Common myeloid progenitor, CD34-positive (primary cell): ENCODE measurements around the gene ARL8A.
"Not testable (repeated sequence)": the region's sequence is repeated elsewhere in the genome, so short reads cannot be mapped to it uniquely, and the experiment has no call there.

Experiments
- CTCF ChIA-PET: fragments of 350-600 bp; sonication (Branson Sonifier 250); formaldehyde crosslinking; loops from one replicate; lab custom pipeline; 2021; ENCODE audit warnings: antibody characterized with exemption; lab: Charles Lee
- POLR2A ChIA-PET: fragments of 350-600 bp; sonication (Branson Sonifier 250); formaldehyde crosslinking; loops from one replicate; lab custom pipeline; 2021; ENCODE audit warnings: antibody characterized with exemption; lab: Charles Lee
- DNase-seq, 3 donors: peaks; one replicate each; pipeline versions ENCODE4 v3.0.0 to v3.0.0-alpha.2; 2013
- H3K27ac ChIP-seq, 2 experiments: 1 replicate in 1 of 2; 2 replicates in 1 of 2; pipeline ENCODE4 v1.7.0; 2013; ENCODE audit warnings: inconsistent platforms in 2 of 2, low read length in 2 of 2, mild to moderate bottlenecking in 2 of 2, low read depth in 1 of 2, moderate library complexity in 1 of 2; ENCODE audit not compliant: severe bottlenecking in 2 of 2, insufficient read depth in 1 of 2, poor library complexity in 1 of 2
- H3K27me3 ChIP-seq, 5 experiments: replicated peaks in 2 of 5; 1 replicate in 3 of 5; 2 replicates in 2 of 5; pipeline versions ENCODE4 v1.6.1 to v1.7.0; 2013; ENCODE audit warnings: low read length in 4 of 5, mild to moderate bottlenecking in 2 of 5, moderate library complexity in 2 of 5, inconsistent platforms in 1 of 5; ENCODE audit not compliant: insufficient read depth in 5 of 5, control insufficient read depth in 4 of 5
- H3K36me3 ChIP-seq, 4 experiments: 1 replicate in 2 of 4; 2 replicates in 2 of 4; pipeline versions ENCODE4 v1.6.1 to v1.7.0; 2013; ENCODE audit warnings: low read length in 3 of 4, control low read depth in 1 of 4, mild to moderate bottlenecking in 1 of 4; ENCODE audit not compliant: control insufficient read depth in 4 of 4, insufficient read depth in 4 of 4
- H3K4me1 ChIP-seq, 4 experiments: 1 replicate in 3 of 4; 2 replicates in 1 of 4; pipeline versions ENCODE4 v1.6.1 to v1.7.1; 2013; ENCODE audit warnings: low read length in 3 of 4, mild to moderate bottlenecking in 3 of 4, control low read depth in 1 of 4, inconsistent platforms in 1 of 4, moderate library complexity in 1 of 4; ENCODE audit not compliant: control insufficient read depth in 4 of 4, insufficient read depth in 4 of 4; ENCODE audit errors: control extremely low read depth in 1 of 4
- H3K4me3 ChIP-seq, 7 experiments: 1 replicate in 4 of 7; 2 replicates in 3 of 7; pipeline versions ENCODE4 v1.5.1 to v1.7.0; 2013; ENCODE audit warnings: mild to moderate bottlenecking in 7 of 7, low read length in 6 of 7, moderate library complexity in 6 of 7, inconsistent platforms in 2 of 7, low read depth in 2 of 7, control low read depth in 1 of 7; ENCODE audit not compliant: insufficient read depth in 4 of 7, control insufficient read depth in 1 of 7; ENCODE audit errors: extremely low read depth in 1 of 7
- H3K9me3 ChIP-seq, 5 experiments: 1 replicate in 4 of 5; 2 replicates in 1 of 5; pipeline versions ENCODE4 v1.6.1 to v1.7.1; 2013; ENCODE audit warnings: low read length in 4 of 5, mild to moderate bottlenecking in 2 of 5, inconsistent platforms in 1 of 5, low read depth in 1 of 5, moderate library complexity in 1 of 5; ENCODE audit not compliant: control insufficient read depth in 4 of 5, insufficient read depth in 2 of 5; ENCODE audit errors: control extremely low read depth in 1 of 5
- WGBS: methylation state at CpG from one replicate; pipeline ENCODE4 v1.1.5; 2013; ENCODE audit not compliant: insufficient coverage; 5-methylcytosine and 5-hydroxymethylcytosine counted together

Gene ARL8A

GRCh38 chr1:202148391-202148790, 3.9 kb upstream of the ARL8A start:
- POLR2A ChIA-PET, result no interaction called here
- H3K27ac ChIP-seq, result no peak overlapping the region
- DNase-seq, result no peak
- H3K36me3 ChIP-seq, result peaks cover 15 to 66% (median 55%) of the 10 kb centered on the region in 4 experiments
- H3K9me3 ChIP-seq, result no peaks in the 10 kb centered on the region
- no peaks in the 10 kb centered on the region for H3K27me3 ChIP-seq
- 80% methylated on average over 2 of the region's 4 CpGs for WGBS
- CTCF ChIA-PET, result interaction anchor here (1.2 to 2.1 kb wide), 2 partner anchors 12 to 13 kb away, joined by 5 to 6 read pairs; partner anchors contain the start of gene PTPN7
- H3K4me1 ChIP-seq, result peaks cover 1 to 40% (median 11%) of the 10 kb centered on the region in 4 experiments
- no peak overlapping the region for H3K4me3 ChIP-seq

- POLR2A ChIA-PET, result interaction anchor here (0.9 to 1.1 kb wide), 2 partner anchors 9 to 15 kb away, joined by 3 to 4 read pairs; no protein-coding TSS in a partner anchor
- peaks cover 9 to 53% (median 42%) of the 10 kb centered on the region in 4 experiments for H3K36me3 ChIP-seq
- peaks cover 1 to 54% (median 23%) of the 10 kb centered on the region in 4 experiments for H3K4me1 ChIP-seq
- DNase-seq, result no peak
- CTCF ChIA-PET, result interaction anchor here (1.1 to 2.9 kb wide), 4 partner anchors 8 to 39 kb away, joined by 4 to 20 read pairs (median 8); partner anchors contain the start of gene PTPN7
- H3K4me3 ChIP-seq, result no peak overlapping the region
- no peaks in the 10 kb centered on the region for H3K9me3 ChIP-seq
- H3K27ac ChIP-seq, result no peak overlapping the region
- WGBS, result 69% methylated on average over 2 of the region's 3 CpGs
- no peaks in the 10 kb centered on the region for H3K27me3 ChIP-seq
Measured at GRCh38 chr1:202146993-202147392, 2.5 kb upstream of the ARL8A start.

DNA sequence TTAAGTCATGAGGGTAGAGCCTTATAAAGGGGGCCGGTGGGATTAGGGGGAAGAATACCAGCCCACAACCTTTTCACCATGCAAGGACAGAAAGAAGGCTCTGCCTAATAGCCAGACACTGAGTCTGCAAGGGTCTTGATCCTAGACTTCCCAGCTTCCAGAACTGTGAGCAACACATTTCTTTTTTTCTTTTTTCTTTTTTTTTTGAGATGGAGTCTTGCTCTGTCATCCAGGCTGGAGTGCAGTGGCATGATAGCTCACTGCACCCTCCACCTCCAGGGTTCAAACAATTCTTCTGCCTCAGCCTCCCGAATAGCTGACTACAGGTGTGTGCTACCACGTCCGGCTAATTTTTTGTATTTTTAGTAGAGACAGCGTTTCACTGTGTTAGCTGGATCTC, 1.7 kb upstream of the ARL8A start:
- H3K27ac ChIP-seq, result no peak overlapping the region
- H3K36me3 ChIP-seq, result peaks cover 9 to 46% (median 37%) of the 10 kb centered on the region in 4 experiments
- H3K9me3 ChIP-seq, result no peaks in the 10 kb centered on the region
- peaks cover 1 to 51% (median 23%) of the 10 kb centered on the region in 4 experiments for H3K4me1 ChIP-seq
- 96% methylated on average over 5 of the region's 5 CpGs for WGBS
- CTCF ChIA-PET, result interaction anchor here (0.8 to 2.9 kb wide), 4 partner anchors 9 to 39 kb away, joined by 3 to 20 read pairs (median 8); no protein-coding TSS in a partner anchor
- no peak overlapping the region for H3K4me3 ChIP-seq
- POLR2A ChIA-PET, result interaction anchor here (0.6 to 1.2 kb wide), 2 partner anchors 10 to 51 kb away, joined by 3 to 5 read pairs; no protein-coding TSS in a partner anchor
- H3K27me3 ChIP-seq, result no peaks in the 10 kb centered on the region
- no peak for DNase-seq

DNA sequence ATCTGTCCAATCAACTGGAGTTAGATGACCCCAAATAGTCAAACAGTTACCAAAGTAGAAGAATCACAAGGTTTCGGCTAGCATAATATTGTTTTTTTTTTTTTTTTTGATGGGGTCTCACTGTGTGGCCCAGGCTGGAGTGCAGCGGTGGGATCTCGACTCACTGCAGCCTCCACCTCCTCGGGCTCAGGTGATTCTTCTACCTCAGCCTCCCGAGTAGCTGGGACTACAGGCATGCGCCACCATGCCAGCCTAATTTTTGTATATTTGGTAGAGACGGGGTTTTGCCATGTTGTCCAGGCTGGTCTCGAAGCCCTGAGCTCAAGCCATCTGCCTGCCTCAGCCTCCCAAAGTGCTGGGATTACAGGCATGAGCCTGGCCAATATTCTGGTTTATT, 1.2 kb upstream of the ARL8A start:
- WGBS, result 92% methylated on average over 7 of the region's 8 CpGs
- ChIA-PET POLR2A (interaction anchor here (0.6 to 1.2 kb wide), 2 partner anchors 10 to 52 kb away, joined by 3 to 5 read pairs; no protein-coding TSS in a partner anchor), CTCF (interaction anchor here (0.8 to 2.9 kb wide), 3 partner anchors 9 to 14 kb away, joined by 3 to 20 read pairs (median 10); no protein-coding TSS in a partner anchor)
- DNase-seq, H3K27ac ChIP-seq, H3K9me3 ChIP-seq, H3K27me3 ChIP-seq: not testable (repeated sequence)
- Histone ChIP-seq H3K4me1 (peaks cover 1 to 46% (median 23%) of the 10 kb centered on the region in 4 experiments), H3K36me3 (peaks cover 6 to 44% (median 33%) of the 10 kb centered on the region in 4 experiments), H3K4me3 (peak overlapping the region in 4 of 7 experiments; percentile 75 to 88 (median 84))

DNA sequence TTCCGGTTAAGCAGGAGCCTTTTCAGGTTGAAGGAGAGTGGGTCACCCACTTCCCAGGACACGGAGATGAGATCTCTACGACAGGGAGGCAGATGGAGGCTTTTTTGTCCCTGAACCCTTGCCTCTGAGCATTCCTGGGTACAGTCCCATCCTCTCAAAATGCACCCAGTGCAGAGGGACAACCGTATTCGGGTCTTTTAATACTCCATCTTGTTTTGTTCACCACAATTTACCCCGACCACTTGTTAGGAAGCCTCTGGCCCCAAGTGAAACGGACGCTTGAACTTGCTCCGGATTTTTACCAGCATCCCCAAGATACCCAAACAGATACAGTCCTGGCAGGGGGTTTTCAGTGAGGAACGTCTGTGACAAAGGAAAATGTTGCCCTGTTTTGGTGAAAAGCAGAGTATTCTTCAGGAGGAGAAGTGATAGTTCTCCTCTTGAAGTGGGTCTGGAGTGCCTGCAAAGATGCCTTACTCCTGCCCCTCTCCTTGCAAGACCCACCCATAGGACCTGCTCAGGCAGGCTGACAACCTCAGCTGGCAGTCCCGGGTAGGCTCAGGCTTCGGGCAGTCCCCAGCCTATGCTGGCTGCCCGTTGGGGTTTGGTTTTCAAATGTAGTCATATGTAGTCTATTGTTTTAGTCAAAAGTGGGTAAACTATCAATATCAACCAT, 669 bp upstream of the ARL8A start:
- ChIA-PET CTCF (interaction anchor here (0.7 to 2.9 kb wide), 5 partner anchors 10 to 17 kb away, joined by 3 to 21 read pairs (median 10); no protein-coding TSS in a partner anchor), POLR2A (interaction anchor here (0.6 to 2.0 kb wide), 4 partner anchors 10 to 99 kb away, joined by 3 to 11 read pairs (median 6); partner anchors contain the start of gene PTPN7)
- H3K36me3 ChIP-seq, result peaks cover 6 to 39% (median 31%) of the 10 kb centered on the region in 4 experiments
- H3K27me3 ChIP-seq, result no peaks in the 10 kb centered on the region
- peaks cover 1 to 40% (median 23%) of the 10 kb centered on the region in 4 experiments for H3K4me1 ChIP-seq
- WGBS, result 0% methylated on average over 5 of the region's 13 CpGs
- H3K9me3 ChIP-seq, result no peaks in the 10 kb centered on the region
- H3K4me3 ChIP-seq, result peak overlapping the region; percentile 75 to 90 (median 84)
- H3K27ac ChIP-seq, result peak overlapping the region in 1 of 2 experiments; percentile 88
- DNase-seq, result peak in 2 of 3 donors; percentile 59 to 65

GRCh38 chr1:202143768-202144401, 652 bp downstream of the ARL8A start:
- under 1% methylated on average over 49 of the region's 58 CpGs for WGBS
- Histone ChIP-seq H3K9me3 (no peaks in the 10 kb centered on the region), H3K4me3 (peak overlapping the region; percentile 75 to 90 (median 84)), H3K27me3 (no peaks in the 10 kb centered on the region), H3K27ac (peak overlapping the region; percentile 77 to 88), H3K36me3 (peaks cover 6 to 31% (median 23%) of the 10 kb centered on the region in 4 experiments), H3K4me1 (peaks cover 1 to 35% (median 23%) of the 10 kb centered on the region in 4 experiments)
- ChIA-PET CTCF (interaction anchor here (1.0 to 3.3 kb wide), 7 partner anchors 9 to 26 kb away, joined by 3 to 21 read pairs (median 4); partner anchors contain the start of gene PTPN7), POLR2A (interaction anchor here (0.5 to 2.0 kb wide), 5 partner anchors 9 to 64 kb away, joined by 3 to 11 read pairs (median 7); partner anchors contain the start of gene PTPN7)
- peak; percentile 62 to 87 (median 82) for DNase-seq
